ENCODE measurements around the gene C11orf58.

Gene C11orf58

DNA sequence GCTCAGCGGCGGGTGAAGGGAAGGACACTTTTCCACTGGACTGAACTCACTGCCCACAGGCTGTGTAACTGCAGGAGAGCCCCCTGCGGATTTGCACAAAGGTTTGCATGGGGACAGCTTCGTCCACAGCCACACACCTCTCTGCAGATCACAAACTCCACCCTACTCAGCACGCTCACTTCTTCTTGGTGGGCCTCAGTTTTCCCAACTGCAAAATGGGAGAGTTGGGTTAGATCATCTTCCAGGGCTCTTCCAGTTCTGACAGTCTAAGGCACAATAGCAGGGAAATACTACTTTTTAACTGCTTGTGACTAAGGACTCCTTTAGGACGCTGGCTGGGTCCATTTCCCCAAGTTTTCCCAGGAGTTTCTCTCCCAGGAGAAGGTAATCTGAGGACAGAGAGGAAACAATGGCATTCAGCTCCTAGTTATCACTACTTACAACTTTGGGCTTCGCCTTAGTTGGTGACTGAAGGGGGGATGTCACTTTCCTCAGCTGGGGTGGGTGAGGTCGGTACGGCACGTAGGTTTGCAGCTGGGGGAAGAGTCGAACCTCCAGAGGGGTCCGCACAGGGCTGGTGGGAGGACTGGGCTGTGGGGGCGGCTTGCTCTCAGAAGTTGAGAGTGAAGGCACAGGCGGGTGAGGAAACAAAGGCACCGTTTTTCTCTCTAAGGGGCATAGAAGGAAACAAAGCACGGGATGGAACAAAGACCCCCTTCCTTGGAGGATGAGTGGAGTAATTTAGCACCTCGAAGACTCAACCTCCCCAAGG, 55.8 kb downstream of the C11orf58 start:
- DNase-seq (ENCODE audit: insufficient read length, low spot score) = no peak
- no peak for TF ChIP-seq POLR2A (IDR thresholded peaks at IDR 0.05; ENCODE audit: low read depth, low read length)
- no peak for FAIRE-seq

DNA sequence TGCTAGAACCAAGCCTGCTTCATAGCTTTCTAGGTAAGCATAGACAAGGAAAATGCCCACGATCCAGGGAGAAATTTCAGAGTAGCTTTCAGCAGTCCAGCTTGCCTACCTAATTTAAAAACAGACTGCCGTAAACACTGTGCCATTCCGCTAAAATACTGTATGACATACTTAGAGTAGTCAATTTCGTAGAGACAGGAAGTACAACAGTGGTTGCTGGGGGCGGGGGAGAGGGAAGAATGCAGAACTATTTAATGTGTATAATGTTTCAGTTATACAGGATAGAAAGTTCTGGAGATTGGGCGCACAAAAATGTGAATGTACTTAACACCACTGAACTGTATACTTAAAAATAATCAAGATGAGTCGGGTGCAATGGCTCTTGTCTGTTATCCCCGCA, 56.7 kb downstream of the C11orf58 start:
- FAIRE-seq = no peak

DNA sequence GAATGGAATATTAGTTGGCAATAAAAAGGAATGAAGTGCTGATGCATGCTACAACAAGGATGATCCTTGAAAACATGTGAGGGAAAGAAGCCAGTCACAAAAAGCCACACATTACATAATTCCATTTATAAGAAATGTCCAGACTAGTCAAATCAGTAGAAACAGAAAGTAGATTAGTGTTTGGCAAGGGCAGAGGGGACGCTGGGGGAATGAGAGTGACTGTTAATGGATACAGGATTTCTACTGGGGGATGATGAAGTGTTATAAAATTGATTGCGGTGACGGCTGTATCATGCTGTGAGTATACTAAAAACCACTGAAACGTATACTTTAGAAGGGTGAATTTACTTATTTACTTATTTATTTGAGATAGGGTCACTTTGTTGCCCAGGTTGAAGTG, 57.9 kb downstream of the C11orf58 start:
- TF ChIP-seq POLR2A (IDR thresholded peaks at IDR 0.05; ENCODE audit: low read depth, low read length) = no peak
- FAIRE-seq (no peak), DNase-seq (ENCODE audit: insufficient read length, low spot score) (no peak)

More for the DNA sequence above, 56.7 kb downstream of the C11orf58 start:
- TF ChIP-seq POLR2A (IDR thresholded peaks at IDR 0.05; ENCODE audit: low read depth, low read length) = no peak
- no peak for DNase-seq (ENCODE audit: insufficient read length, low spot score)

DNA sequence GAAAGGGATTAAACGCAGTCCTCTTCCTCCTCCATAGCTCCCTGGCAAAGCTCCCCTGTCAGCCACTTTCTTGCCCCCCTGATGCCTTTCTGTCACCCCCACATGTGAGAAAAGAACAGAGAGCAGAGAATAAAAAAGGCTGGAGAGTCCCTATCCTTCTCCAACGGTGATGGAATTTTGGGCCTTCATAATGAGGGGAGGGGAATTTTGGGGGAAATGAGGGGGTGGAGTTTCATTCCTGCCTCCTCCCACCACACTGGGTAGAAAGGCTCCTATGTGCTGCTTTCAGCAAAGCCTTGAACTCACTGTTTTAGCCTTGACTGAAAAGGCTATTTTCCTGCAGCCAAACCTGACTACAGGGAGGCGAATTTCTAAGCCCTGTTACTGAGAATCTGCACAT, 59.3 kb downstream of the C11orf58 start:
- no peak for FAIRE-seq
- DNase-seq (ENCODE audit: insufficient read length, low spot score) = no peak
- TF ChIP-seq POLR2A (IDR thresholded peaks at IDR 0.05; ENCODE audit: low read depth, low read length) = no peak

DNA sequence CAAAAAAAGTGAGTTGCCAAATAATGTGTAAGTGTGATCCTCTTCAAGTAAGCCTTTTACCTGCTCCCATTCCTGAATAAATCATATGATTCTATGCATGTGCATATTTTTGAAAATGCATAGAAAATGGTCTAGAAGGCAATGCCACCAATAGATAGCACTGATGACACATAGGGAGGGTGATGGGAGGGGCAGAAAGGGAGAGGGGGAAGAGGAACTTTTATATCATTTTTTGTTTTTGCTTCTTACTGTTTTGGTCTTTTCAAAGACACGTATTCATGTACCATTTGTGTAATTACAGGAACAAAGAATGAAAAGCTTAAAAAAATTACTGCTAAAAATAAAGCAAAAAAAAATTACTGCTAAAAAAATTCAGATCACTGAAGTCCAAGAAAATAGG, 60.8 kb downstream of the C11orf58 start:
- no peak for TF ChIP-seq POLR2A (IDR thresholded peaks at IDR 0.05; ENCODE audit: low read depth, low read length)
- DNase-seq (ENCODE audit: insufficient read length, low spot score) (no peak), FAIRE-seq (no peak)

DNA sequence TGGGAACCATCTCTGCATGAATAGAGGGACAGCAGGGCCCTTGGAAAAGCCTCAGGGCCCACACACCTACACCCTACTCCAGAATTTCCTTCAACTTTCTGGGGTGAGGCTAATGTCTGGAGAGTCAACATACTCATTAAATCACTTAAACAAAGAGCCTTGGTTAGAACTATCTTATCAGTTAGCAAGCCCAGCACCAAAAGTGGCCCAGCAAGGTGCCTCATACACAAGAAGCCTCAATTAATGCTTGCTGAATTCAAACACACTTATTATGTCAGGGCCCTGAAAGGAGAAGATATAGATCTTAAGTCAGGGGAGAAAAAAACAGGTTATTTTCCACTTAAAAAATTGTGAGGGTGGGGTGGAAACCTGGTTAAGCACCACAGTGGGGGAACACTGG, 61.4 kb downstream of the C11orf58 start:
- TF ChIP-seq POLR2A (IDR thresholded peaks at IDR 0.05; ENCODE audit: low read depth, low read length) = no peak
- FAIRE-seq (no peak), DNase-seq (ENCODE audit: insufficient read length, low spot score) (no peak)

DNA sequence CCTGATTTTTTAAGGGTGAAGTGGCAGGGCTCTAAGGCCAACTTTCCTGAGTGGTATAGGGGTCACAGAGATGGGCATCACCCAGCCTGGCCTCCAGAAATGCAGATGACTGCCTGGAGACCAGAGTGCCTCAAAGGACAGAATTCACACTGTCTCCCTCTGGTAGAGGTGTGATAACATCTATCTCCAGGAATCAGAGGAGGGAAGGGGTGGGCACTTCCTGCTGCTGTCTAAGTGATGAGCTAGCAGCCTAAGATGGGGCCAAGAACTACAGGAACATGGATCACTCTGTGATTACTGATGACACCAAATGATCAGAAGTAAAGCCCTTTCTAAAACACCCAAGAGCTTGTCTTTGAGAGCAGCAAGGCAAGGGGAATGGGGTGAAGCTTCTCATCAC, 61.9 kb downstream of the C11orf58 start:
- DNase-seq (ENCODE audit: insufficient read length, low spot score) (no peak), FAIRE-seq (no peak)
- TF ChIP-seq POLR2A (IDR thresholded peaks at IDR 0.05; ENCODE audit: low read depth, low read length) = no peak

DNA sequence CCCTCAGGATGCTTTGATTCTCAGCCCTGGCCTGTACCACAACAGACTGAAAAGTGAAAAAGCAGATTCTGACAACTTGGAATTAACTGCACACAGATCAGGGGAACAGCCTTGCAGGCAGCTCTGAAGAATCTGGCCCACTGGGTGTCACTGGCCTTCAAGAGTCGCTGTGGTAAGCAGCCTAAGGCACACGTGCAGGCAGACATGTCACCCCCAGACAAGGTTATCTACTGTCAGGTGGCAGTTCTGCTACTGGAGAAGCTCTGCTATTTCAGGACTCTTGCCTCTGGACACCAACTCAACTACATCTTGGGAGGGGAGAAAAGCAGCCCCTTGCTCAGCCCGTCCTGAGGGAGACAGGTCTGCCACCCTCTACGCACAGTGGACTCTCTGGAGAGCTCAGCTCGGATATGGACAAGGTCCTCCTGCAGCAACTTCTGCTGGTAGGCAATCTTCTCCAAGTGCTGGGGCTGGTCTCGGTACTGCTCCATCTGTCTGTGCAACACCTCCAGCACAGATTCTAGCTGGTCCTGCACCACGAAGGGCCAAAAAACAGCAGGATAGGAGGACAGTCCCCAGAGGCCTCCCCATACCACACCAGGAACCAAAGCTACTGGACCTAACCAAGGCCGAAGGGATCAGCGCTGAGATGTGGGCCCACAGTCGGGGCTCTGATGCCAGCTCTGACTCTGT, 63.0 kb downstream of the C11orf58 start:
- no peak for FAIRE-seq
- no peak for DNase-seq (ENCODE audit: insufficient read length, low spot score)
- TF ChIP-seq POLR2A (IDR thresholded peaks at IDR 0.05; ENCODE audit: low read depth, low read length) = no peak

DNA sequence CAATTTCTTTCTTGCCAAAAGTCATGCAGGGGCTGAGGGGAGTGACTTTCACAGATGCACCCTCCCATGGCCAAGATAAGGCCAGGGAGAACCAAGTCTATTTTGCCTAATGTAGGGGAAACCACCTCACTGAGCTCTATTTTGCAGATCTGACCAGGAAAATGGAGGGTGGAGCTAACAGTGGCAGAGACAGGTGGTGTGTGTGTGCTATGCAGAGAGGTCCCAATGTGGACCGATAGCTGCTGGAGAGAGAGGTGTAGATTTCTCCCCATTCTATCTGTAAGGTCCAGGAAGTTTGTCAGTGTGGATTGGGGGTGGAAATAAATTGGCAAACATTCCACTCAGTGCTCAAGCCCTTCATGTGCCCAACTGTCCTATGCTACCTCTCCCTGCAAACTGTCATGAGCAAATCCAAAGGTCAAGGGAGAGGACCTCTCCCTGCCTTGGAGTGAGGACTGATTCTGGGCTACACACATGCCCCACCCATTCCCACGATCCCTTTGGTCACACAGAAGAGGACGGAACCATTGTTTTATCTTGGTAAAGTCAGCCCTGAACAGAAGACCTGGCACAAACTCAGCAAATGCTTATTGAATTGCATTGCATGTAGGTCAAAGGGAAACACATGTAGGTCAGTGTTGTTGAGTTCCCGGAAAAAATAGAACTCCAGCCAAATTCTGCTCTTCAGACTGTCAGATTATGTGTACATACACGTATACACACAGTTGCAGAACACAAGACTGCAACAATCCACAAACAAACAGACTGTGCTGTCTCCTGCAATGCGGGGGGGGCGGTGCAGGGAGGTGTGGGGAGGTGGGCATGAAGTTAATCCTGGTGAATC, 65.9 kb downstream of the C11orf58 start:
- no peak for DNase-seq (ENCODE audit: insufficient read length, low spot score)
- FAIRE-seq = no peak
- no peak for TF ChIP-seq POLR2A (IDR thresholded peaks at IDR 0.05; ENCODE audit: low read depth, low read length)

DNA sequence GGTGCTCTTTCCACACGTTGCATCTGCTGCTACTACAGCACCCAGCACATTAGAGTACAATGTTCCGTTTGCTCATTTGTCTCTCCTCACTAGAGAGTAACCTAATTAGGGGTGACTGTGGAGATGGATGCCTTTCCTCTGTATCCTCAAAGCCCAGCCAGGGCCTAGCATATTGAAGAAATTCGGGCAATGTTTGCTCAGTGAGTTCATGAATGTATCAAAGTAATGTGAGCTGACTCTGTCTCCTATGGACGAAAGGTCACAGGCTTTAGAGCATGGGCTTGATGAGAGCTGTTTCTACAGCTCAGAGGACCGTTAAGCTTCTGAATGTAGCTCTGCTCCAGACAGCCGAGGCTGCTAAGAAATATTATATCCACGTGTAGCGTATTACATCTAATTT, 67.5 kb downstream of the C11orf58 start:
- no peak for FAIRE-seq
- no peak for TF ChIP-seq POLR2A (IDR thresholded peaks at IDR 0.05; ENCODE audit: low read depth, low read length)
- DNase-seq (ENCODE audit: insufficient read length, low spot score) = no peak

DNA sequence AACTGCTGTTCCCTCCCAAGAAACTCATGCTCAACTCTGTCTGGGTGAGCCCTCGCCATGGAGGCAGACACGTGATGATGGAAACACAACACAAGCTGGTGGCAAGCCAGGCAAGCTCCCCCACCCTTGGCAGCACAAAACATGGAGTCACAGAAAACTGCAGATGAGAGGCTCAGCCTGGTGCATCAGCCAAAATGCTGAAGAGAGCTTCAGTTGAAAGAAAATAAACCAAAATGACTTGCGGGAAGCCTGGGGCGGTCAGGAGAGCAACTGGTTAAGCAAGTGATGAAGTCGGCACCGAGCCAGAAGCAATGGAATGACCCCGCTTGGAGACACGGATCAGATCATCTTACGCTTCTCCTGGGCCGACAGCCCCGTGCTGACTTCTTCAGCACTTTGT, 68.3 kb downstream of the C11orf58 start:
- no peak for TF ChIP-seq POLR2A (IDR thresholded peaks at IDR 0.05; ENCODE audit: low read depth, low read length)
- DNase-seq (ENCODE audit: insufficient read length, low spot score) (no peak), FAIRE-seq (no peak)

DNA sequence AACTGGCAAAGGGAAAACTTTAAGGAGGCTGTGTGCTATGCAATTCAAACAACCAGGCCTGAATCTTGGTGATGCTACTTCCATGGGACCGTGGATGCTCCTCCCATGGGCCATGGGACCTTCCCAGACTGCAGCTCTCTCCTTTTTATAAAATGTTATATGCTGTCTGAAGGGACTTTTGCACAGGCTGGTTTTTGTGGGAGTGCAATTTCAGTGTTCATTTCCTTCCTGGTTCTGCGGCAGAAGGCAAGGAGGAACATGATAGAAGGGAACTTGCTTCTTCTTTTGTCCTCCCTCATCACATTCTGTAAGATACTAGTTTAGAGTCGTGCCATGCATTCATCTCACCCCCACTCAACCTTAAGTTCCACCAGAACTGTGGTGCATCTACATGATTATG, 68.9 kb downstream of the C11orf58 start:
- FAIRE-seq = no peak
- TF ChIP-seq POLR2A (IDR thresholded peaks at IDR 0.05; ENCODE audit: low read depth, low read length) = no peak
- no peak for DNase-seq (ENCODE audit: insufficient read length, low spot score)

Data from H54 (cell line).